Ishikawa (cell line): Measurements from ENCODE around the gene DIP2C.

Experiments used
- CREB1 ChIP-seq: IDR thresholded peaks from 2 replicates; pipeline ENCODE4 v1.6.1; 2012; ENCODE audit warnings: low read depth
- EP300 ChIP-seq: IDR thresholded peaks from 2 replicates; pipeline ENCODE4 v1.6.1; 2012; ENCODE audit warnings: borderline replicate concordance
- MAX ChIP-seq: IDR thresholded peaks from 2 replicates; pipeline ENCODE4 v1.6.1; 2012
- NFIC ChIP-seq: IDR thresholded peaks from 2 replicates; pipeline ENCODE4 v1.6.1; 2012
- RAD21 ChIP-seq: IDR thresholded peaks from 2 replicates; pipeline ENCODE4 v1.6.1; 2012; ENCODE audit warnings: low read depth
- TAF1 ChIP-seq: IDR thresholded peaks from 2 replicates; pipeline ENCODE4 v1.6.1; 2012; ENCODE audit warnings: low read depth, mild to moderate bottlenecking
- TF ChIP-seq, protein P1 (sequence below): IDR thresholded peaks from 2 replicates; pipeline ENCODE4 v1.6.1; 2012; ENCODE audit warnings: low read depth, mild to moderate bottlenecking

GRCh38 chr10:527416-527815, 162.1 kb downstream of the DIP2C start:
- TF ChIP-seq NFIC (no peak), EP300 (no peak), RAD21 (no peak), CREB1 (no peak), MAX (no peak), TAF1 (no peak)
- TF ChIP-seq, protein P1, sequence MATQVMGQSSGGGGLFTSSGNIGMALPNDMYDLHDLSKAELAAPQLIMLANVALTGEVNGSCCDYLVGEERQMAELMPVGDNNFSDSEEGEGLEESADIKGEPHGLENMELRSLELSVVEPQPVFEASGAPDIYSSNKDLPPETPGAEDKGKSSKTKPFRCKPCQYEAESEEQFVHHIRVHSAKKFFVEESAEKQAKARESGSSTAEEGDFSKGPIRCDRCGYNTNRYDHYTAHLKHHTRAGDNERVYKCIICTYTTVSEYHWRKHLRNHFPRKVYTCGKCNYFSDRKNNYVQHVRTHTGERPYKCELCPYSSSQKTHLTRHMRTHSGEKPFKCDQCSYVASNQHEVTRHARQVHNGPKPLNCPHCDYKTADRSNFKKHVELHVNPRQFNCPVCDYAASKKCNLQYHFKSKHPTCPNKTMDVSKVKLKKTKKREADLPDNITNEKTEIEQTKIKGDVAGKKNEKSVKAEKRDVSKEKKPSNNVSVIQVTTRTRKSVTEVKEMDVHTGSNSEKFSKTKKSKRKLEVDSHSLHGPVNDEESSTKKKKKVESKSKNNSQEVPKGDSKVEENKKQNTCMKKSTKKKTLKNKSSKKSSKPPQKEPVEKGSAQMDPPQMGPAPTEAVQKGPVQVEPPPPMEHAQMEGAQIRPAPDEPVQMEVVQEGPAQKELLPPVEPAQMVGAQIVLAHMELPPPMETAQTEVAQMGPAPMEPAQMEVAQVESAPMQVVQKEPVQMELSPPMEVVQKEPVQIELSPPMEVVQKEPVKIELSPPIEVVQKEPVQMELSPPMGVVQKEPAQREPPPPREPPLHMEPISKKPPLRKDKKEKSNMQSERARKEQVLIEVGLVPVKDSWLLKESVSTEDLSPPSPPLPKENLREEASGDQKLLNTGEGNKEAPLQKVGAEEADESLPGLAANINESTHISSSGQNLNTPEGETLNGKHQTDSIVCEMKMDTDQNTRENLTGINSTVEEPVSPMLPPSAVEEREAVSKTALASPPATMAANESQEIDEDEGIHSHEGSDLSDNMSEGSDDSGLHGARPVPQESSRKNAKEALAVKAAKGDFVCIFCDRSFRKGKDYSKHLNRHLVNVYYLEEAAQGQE = no peak
